Measurements from ENCODE around the gene DIS3L2. TPM values are rescaled to one million over a fixed set of nuclear protein-coding genes. Genes with fewer than 3 reads are reported as not detected.

The DIS3L2 gene
- total RNA-seq, 1 donor from 2014 or later, result 11.8 TPM

DNA sequence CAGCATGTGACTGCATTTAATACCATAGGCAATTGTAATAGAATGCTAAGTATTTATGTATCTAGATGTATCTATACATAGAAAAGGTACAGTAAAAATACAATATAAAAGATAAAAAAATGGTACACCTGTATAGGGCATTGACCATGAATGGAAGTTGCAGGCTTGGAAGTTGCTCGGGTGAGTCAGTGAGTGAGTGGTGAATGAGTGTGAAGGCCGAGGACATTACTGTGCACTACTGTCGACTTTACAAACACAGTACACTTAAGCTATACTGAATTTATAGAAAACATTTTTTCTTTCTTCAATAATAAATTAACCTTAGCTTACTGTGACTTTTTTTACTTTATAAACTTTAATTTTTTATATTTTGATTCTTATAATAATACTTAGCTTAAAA lies 8.9 kb downstream of the DIS3L2 start:
- Histone ChIP-seq H3K4me3 (ENCODE audit: low read depth, low read length) (no peak overlapping the region), H3K36me3 (ENCODE audit: control insufficient read depth, insufficient read depth, low read length) (no peaks in the 10 kb centered on the region), H3K27me3 (ENCODE audit: control insufficient read depth, insufficient read depth, low read length) (no peaks in the 10 kb centered on the region)
- FAIRE-seq (no peak), DNase-seq (ENCODE audit: low read depth) (peak; percentile 53)
- TF ChIP-seq, protein P1, sequence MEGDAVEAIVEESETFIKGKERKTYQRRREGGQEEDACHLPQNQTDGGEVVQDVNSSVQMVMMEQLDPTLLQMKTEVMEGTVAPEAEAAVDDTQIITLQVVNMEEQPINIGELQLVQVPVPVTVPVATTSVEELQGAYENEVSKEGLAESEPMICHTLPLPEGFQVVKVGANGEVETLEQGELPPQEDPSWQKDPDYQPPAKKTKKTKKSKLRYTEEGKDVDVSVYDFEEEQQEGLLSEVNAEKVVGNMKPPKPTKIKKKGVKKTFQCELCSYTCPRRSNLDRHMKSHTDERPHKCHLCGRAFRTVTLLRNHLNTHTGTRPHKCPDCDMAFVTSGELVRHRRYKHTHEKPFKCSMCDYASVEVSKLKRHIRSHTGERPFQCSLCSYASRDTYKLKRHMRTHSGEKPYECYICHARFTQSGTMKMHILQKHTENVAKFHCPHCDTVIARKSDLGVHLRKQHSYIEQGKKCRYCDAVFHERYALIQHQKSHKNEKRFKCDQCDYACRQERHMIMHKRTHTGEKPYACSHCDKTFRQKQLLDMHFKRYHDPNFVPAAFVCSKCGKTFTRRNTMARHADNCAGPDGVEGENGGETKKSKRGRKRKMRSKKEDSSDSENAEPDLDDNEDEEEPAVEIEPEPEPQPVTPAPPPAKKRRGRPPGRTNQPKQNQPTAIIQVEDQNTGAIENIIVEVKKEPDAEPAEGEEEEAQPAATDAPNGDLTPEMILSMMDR (IDR thresholded peaks at IDR 0.05; ENCODE audit: insufficient read depth, low read length, severe bottlenecking), result no peak

DNA sequence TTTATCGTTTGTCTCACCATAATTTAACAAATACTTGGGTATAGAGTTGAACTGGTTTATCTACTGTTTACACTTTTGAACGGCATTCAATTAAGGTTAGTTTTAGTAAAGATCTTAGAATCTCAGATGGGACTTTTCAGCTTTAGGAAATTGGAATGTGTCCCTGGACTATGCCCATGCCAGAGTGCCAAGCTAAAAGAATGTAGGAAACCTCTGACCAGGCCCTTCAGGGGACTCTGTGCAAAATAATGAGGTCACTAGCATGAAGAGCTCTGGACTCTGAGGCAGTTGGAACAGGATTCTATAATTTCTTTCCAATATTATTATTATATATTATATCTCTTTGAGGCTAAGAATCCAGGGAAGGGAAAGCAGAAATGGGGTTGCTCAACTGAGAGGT lies 13.5 kb downstream of the DIS3L2 start:
- TF ChIP-seq, protein P1 (IDR thresholded peaks at IDR 0.05; ENCODE audit: insufficient read depth, low read length, severe bottlenecking), result no peak
- no peak for FAIRE-seq
- H3K4me3 ChIP-seq (ENCODE audit: low read depth, low read length), result no peak overlapping the region
- H3K36me3 ChIP-seq (ENCODE audit: control insufficient read depth, insufficient read depth, low read length), result no peaks in the 10 kb centered on the region
- no peaks in the 10 kb centered on the region for H3K27me3 ChIP-seq (ENCODE audit: control insufficient read depth, insufficient read depth, low read length)
- no peak for DNase-seq (ENCODE audit: low read depth)

DNA sequence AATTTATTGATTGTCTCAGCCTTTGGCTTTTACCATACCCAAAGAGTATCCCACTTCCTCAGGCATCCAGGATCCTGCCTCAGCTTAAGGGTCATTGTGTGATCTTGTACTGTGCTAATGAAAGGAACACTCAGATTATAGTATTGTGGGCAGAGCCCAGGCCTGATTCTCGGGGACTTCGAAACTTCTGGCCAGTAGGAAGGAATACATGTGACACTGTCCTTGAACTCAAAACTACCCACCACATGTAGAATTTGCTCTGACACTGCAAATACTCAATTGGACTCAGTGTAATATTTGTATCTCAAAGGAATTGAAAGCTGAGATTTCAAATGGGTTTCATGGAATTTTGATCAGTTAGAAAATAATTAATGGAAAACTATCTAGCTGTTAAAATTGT lies 15.9 kb downstream of the DIS3L2 start:
- Histone ChIP-seq H3K36me3 (ENCODE audit: control insufficient read depth, insufficient read depth, low read length) (no peaks in the 10 kb centered on the region), H3K27me3 (ENCODE audit: control insufficient read depth, insufficient read depth, low read length) (no peaks in the 10 kb centered on the region), H3K4me3 (ENCODE audit: low read depth, low read length) (no peak overlapping the region)
- DNase-seq (ENCODE audit: low read depth) (no peak), FAIRE-seq (no peak)
- TF ChIP-seq, protein P1 (IDR thresholded peaks at IDR 0.05; ENCODE audit: insufficient read depth, low read length, severe bottlenecking), result no peak

DNA sequence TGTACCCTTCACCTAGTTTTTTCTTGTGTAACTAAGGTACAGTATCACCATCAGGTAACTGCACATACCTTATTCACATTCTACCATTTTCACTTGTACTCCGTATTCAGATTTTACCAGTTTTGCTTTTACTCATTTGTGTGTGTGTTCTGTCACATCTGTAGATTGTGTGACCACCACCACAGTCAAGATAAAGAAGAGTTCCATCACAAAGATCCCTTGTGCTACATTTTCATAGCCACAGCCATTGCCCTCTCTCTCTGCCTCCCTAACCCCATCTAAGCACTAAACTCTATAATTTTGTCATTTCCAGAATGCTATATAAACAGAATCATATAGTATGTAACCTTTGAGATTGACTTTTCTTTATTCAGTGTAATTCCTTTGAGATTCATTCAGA lies 23.5 kb downstream of the DIS3L2 start:
- H3K36me3 ChIP-seq (ENCODE audit: control insufficient read depth, insufficient read depth, low read length), result no peaks in the 10 kb centered on the region
- no peak overlapping the region for H3K4me3 ChIP-seq (ENCODE audit: low read depth, low read length)
- FAIRE-seq (no peak), DNase-seq (ENCODE audit: low read depth) (no peak)
- H3K27me3 ChIP-seq (ENCODE audit: control insufficient read depth, insufficient read depth, low read length), result no peaks in the 10 kb centered on the region
- TF ChIP-seq, protein P1 (IDR thresholded peaks at IDR 0.05; ENCODE audit: insufficient read depth, low read length, severe bottlenecking), result no peak

DNA sequence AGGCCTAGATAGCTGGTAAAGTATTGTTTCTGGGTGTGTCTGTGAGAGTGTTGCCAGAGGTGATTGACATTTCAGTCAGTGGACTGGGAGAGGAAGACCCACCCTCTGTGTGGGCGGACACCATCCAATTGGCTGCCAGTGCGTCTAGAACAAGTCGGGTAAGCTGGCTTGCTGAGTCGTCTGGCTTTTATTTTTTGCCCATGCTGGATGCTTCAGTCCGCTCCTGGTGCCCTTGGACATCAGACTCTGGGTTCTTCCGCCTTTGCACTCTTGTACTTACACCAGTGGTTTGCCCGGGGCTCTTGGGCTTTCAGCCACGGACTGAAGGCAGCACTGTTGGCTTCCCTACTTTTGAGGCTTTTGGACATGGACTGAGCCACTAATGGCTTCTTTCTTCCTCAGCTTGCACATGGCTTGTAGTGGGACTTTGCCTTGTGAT lies 24.3 kb downstream of the DIS3L2 start:
- Histone ChIP-seq H3K36me3 (ENCODE audit: control insufficient read depth, insufficient read depth, low read length) (no peaks in the 10 kb centered on the region), H3K27me3 (ENCODE audit: control insufficient read depth, insufficient read depth, low read length) (no peaks in the 10 kb centered on the region), H3K4me3 (ENCODE audit: low read depth, low read length) (no peak overlapping the region)
- FAIRE-seq (no peak), DNase-seq (ENCODE audit: low read depth) (peak; percentile 46)
- TF ChIP-seq, protein P1 (IDR thresholded peaks at IDR 0.05; ENCODE audit: insufficient read depth, low read length, severe bottlenecking), result no peak

DNA sequence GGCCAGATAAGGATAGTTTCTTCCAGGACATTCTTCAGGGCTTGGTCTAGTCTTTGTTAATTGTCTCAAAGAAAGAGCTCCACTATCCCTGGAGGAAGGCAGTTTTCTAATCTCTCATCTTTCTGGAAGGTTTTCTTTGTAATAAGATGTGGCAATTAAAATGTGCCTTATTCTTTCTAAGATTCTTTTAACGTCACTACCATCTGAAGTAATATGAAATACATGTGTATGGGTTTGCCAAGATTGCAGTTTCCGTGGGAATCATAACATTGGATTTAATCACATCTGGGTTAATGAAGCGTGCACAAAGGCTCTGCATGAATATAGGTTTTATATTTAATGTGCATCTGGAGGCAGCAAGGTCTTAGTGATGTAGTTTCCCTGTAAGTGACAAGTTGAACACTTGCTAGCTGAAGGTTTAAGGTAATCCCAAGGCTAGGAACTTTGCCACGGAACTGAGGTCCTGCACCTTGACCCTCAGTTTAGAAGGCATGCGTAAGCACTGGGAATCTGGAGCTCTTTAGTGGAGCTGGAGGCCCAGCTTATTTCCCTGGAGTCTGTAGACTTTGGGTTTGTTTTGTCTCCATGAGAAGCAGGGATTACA lies 25.7 kb downstream of the DIS3L2 start:
- FAIRE-seq (no peak), DNase-seq (ENCODE audit: low read depth) (no peak)
- Histone ChIP-seq H3K36me3 (ENCODE audit: control insufficient read depth, insufficient read depth, low read length) (no peaks in the 10 kb centered on the region), H3K27me3 (ENCODE audit: control insufficient read depth, insufficient read depth, low read length) (no peaks in the 10 kb centered on the region), H3K4me3 (ENCODE audit: low read depth, low read length) (no peak overlapping the region)
- TF ChIP-seq, protein P1 (IDR thresholded peaks at IDR 0.05; ENCODE audit: insufficient read depth, low read length, severe bottlenecking), result no peak

Data from bronchial epithelial cell (primary cell).